Measurements from ENCODE around the gene ACOT2.
A peak's percentile ranks its signal among the peaks of the same experiment; 100 is the strongest.

The ACOT2 gene

DNA sequence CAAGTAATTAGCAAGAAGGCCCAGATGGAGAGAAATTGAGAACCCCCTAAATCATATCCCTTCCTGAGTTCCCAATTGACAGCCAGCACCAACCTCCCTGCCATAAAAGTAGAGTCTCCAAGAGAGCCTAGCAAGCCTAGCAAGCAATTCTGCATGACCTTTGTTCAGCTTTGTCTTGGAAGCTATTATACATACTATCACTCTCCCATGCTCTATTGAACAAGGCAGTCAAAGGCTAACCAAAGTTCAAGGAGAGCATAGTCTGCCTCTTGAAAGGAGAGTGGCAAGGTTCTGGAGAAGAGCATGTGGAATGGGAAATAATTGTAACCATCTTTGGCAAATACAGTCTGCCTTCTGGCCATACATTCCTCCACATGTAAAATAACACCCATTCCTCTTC lies 30.5 kb downstream of the ACOT2 start:
- no peak for DNase-seq (ENCODE audit: low read depth)
- H3K4me3 ChIP-seq (ENCODE audit: low read length) = no peak overlapping the region
- TF ChIP-seq, protein P1, sequence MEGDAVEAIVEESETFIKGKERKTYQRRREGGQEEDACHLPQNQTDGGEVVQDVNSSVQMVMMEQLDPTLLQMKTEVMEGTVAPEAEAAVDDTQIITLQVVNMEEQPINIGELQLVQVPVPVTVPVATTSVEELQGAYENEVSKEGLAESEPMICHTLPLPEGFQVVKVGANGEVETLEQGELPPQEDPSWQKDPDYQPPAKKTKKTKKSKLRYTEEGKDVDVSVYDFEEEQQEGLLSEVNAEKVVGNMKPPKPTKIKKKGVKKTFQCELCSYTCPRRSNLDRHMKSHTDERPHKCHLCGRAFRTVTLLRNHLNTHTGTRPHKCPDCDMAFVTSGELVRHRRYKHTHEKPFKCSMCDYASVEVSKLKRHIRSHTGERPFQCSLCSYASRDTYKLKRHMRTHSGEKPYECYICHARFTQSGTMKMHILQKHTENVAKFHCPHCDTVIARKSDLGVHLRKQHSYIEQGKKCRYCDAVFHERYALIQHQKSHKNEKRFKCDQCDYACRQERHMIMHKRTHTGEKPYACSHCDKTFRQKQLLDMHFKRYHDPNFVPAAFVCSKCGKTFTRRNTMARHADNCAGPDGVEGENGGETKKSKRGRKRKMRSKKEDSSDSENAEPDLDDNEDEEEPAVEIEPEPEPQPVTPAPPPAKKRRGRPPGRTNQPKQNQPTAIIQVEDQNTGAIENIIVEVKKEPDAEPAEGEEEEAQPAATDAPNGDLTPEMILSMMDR (IDR thresholded peaks at IDR 0.05; ENCODE audit: insufficient read depth, low read depth, low read length, missing control alignments) = no peak

DNA sequence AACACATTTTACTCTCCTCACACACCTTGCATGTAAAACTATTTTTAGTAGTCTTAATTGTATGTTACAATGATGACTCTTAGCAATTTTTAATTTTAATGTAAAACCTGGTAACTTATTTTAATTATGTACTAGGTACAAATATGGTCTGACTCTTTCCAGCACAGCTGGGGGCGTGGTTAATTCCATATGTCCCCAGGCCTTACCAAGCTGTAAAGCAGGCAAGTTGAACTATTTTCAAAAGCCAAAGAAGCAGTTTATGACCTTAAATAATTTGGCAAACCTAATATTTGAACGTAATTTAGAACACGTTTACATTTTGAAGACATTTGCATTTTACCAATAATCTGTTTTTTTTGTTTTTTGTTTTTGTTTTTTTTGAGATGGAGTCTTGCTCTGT lies 34.0 kb downstream of the ACOT2 start:
- peak; percentile 23 for DNase-seq (ENCODE audit: low read depth)
- TF ChIP-seq, protein P1 (IDR thresholded peaks at IDR 0.05; ENCODE audit: insufficient read depth, low read depth, low read length, missing control alignments) = no peak

GRCh38 chr14:73606271-73606670 lies 37.3 kb downstream of the ACOT2 start:
- TF ChIP-seq, protein P1 (IDR thresholded peaks at IDR 0.05; ENCODE audit: insufficient read depth, low read depth, low read length, missing control alignments) = no peak
- no peak for DNase-seq (ENCODE audit: low read depth)
- H3K4me3 ChIP-seq (ENCODE audit: low read length) = no peak overlapping the region

More for the DNA sequence above, 34.0 kb downstream of the ACOT2 start:
- no peak overlapping the region for H3K4me3 ChIP-seq (ENCODE audit: low read length)

- DNase-seq (ENCODE audit: low read depth) = no peak
Observed at GRCh38 chr14:73607241-73607640, 38.2 kb downstream of the ACOT2 start.

GRCh38 chr14:73610687-73611086 lies 41.7 kb downstream of the ACOT2 start:
- no peak overlapping the region for H3K4me3 ChIP-seq (ENCODE audit: low read length)
- DNase-seq (ENCODE audit: low read depth) = no peak
- TF ChIP-seq, protein P1 (IDR thresholded peaks at IDR 0.05; ENCODE audit: insufficient read depth, low read depth, low read length, missing control alignments) = no peak

More at GRCh38 chr14:73607241-73607640, 38.2 kb downstream of the ACOT2 start:
- H3K4me3 ChIP-seq (ENCODE audit: low read length) = no peak overlapping the region
- TF ChIP-seq, protein P1 (IDR thresholded peaks at IDR 0.05; ENCODE audit: insufficient read depth, low read depth, low read length, missing control alignments) = no peak

DNA sequence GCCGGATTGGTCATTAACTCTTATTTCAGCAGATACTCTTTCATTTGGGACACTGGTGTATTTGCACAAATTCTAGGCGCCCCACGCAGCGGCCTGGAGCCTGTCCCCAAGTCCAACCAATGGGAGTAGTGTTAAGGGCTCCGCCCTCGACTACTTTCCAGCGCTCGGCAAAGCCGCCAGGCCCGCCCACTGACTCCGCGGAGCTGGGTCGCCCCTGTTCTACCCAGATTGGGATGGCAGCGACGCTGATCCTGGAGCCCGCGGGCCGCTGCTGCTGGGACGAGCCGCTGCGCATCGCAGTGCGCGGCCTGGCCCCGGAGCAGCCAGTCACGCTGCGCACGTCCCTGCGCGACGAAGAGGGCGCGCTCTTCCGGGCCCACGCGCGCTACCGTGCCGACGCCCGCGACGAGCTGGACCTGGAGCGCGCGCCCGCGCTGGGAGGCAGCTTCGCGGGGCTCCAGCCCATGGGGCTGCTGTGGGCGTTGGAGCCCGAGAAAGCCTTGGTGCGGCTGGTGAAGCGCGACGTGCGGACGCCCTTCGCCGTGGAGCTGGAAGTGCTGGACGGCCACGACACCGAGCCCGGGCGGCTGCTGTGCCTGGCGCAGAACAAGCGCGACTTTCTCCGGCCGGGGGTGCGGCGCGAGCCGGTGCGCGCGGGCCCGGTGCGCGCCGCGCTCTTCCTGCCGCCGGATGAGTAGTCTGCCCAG lies 43.5 kb downstream of the ACOT2 start, which contains the start of gene ACOT6:
Gene ACOT6, plus strand, starts transcription at position 179 of the 707 bp plus-strand sequence. Its CDS starts 55 bp downstream, at position 234.
- peak within 1 kb of the TSS; percentile 47 for H3K4me3 ChIP-seq (ENCODE audit: low read length)
- peak; percentile 73 for DNase-seq (ENCODE audit: low read depth)
- TF ChIP-seq, protein P1 (IDR thresholded peaks at IDR 0.05; ENCODE audit: insufficient read depth, low read depth, low read length, missing control alignments) = no peak

GRCh38 chr14:73613046-73613383 lies 44.0 kb downstream of the ACOT2 start:
- peak overlapping the region; percentile 47 for H3K4me3 ChIP-seq (ENCODE audit: low read length)
- DNase-seq (ENCODE audit: low read depth) = no peak
- TF ChIP-seq, protein P1 (IDR thresholded peaks at IDR 0.05; ENCODE audit: insufficient read depth, low read depth, low read length, missing control alignments) = no peak
